Uterus (tissue), 2 donors: Measurements from ENCODE around the gene RUNX1.

Source experiments
- CTCF ChIP-seq, 4 experiments: fragments of 200-600 bp in 2 of 4; fragments of 450-650 bp in 2 of 4; sonication (generic) in 2 of 4; IDR thresholded peaks; one replicate each; pipeline ENCODE4 v1.5.1; 2016 to 2019; ENCODE audit warnings: antibody characterized with exemption in 4 of 4, mild to moderate bottlenecking in 2 of 4, moderate library complexity in 1 of 4
- POLR2A ChIP-seq, 2 donors: fragments of 450-650 bp; IDR thresholded peaks; one replicate each; pipeline ENCODE4 v1.6.1; 2016; ENCODE audit warnings: antibody characterized with exemption in 2 of 2, mild to moderate bottlenecking in 1 of 2, moderate library complexity in 1 of 2

GRCh38 chr21:34768326-34768725, 280.8 kb downstream of the RUNX1 start:
- TF ChIP-seq POLR2A (IDR thresholded peaks at IDR 0.05) (no peak), CTCF (IDR thresholded peaks at IDR 0.05) (no peak)
